Measurements from ENCODE around the gene LPO. TPM values are rescaled to one million over a fixed set of nuclear protein-coding genes. Genes with fewer than 3 reads are reported as not detected.
A peak's percentile ranks its signal among the peaks of the same experiment; 100 is the strongest.

The LPO gene
- total RNA-seq, 6 donors from 2014 or later = not detected

DNA sequence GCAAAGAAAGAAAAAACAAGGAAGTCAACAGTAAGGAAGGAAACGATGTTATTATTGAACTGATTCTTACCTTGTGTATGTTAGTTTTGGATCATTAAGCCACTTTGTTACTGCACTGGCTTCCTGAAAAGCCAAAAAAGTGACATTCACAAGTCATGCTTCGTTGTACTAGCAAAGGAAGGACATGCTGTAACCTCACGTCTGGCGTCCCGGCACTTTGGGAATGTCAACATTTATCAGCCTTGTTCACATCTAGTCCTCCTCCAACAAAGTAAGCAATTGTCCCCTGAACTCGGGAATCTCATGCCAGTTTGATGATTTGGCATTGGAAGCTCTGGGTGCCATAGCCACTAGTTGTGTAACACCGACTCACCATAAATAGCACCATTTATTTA is 18.6 kb upstream of the LPO start:
- H3K4me3 ChIP-seq = peak overlapping the region in 3 of 4 donors; percentile 74 to 79 (median 75)
- H3K27ac ChIP-seq = peak overlapping the region; percentile 74 to 89 (median 84)
- ATAC-seq (ENCODE audit: low FRiP score in 2 of 2) = no peak
- no peaks in the 10 kb centered on the region for H3K9me3 ChIP-seq
- no peak for DNase-seq
- peaks cover 9 to 14% (median 10%) of the 10 kb centered on the region in 4 donors for H3K4me1 ChIP-seq
- 29 to 35% methylated on average over 7 of the region's 7 CpGs for WGBS, 2 donors
- TF ChIP-seq EP300 (IDR thresholded peaks at IDR 0.05) = peak in 1 of 4 donors; percentile 1
- no peak for TF ChIP-seq POLR2AphosphoS5 (IDR thresholded peaks at IDR 0.05)
- H3K27me3 ChIP-seq = no peaks in the 10 kb centered on the region
- H3K36me3 ChIP-seq = peaks cover 0 to 16% (median 2%) of the 10 kb centered on the region in 4 donors

DNA sequence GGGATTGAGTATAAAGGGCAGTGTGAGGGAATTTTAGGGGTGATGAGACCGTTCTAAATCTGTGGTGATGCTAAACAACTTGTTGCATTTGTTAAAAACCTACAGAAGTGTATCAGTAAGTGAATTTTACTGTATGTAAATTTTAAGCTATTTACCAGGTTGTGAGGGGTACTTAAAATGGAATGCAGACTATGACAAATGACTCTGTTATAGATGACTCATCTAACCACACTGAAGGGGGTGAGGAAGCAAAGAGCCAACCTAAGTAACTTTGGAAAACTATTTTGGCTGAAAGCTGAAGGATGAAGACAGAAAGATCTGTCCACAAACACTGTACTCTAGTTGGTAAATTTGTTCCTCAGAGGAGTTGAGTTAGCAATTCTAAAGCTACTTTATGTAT is 14.1 kb upstream of the LPO start:
- peaks cover 5 to 8% (median 6%) of the 10 kb centered on the region in 4 donors for H3K4me1 ChIP-seq
- no peaks in the 10 kb centered on the region for H3K36me3 ChIP-seq
- H3K4me3 ChIP-seq = no peak overlapping the region
- TF ChIP-seq EP300 (IDR thresholded peaks at IDR 0.05) (no peak), POLR2AphosphoS5 (IDR thresholded peaks at IDR 0.05) (no peak)
- TF ChIP-seq, protein P1, sequence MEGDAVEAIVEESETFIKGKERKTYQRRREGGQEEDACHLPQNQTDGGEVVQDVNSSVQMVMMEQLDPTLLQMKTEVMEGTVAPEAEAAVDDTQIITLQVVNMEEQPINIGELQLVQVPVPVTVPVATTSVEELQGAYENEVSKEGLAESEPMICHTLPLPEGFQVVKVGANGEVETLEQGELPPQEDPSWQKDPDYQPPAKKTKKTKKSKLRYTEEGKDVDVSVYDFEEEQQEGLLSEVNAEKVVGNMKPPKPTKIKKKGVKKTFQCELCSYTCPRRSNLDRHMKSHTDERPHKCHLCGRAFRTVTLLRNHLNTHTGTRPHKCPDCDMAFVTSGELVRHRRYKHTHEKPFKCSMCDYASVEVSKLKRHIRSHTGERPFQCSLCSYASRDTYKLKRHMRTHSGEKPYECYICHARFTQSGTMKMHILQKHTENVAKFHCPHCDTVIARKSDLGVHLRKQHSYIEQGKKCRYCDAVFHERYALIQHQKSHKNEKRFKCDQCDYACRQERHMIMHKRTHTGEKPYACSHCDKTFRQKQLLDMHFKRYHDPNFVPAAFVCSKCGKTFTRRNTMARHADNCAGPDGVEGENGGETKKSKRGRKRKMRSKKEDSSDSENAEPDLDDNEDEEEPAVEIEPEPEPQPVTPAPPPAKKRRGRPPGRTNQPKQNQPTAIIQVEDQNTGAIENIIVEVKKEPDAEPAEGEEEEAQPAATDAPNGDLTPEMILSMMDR (IDR thresholded peaks at IDR 0.05) = no peak
- DNase-seq (no peak), ATAC-seq (ENCODE audit: low FRiP score in 2 of 2) (no peak)
- 47 to 51% methylated on average over 1 of the region's 1 CpG for WGBS, 2 donors
- H3K27me3 ChIP-seq = no peaks in the 10 kb centered on the region
- no peak overlapping the region for H3K27ac ChIP-seq
- no peaks in the 10 kb centered on the region for H3K9me3 ChIP-seq

DNA sequence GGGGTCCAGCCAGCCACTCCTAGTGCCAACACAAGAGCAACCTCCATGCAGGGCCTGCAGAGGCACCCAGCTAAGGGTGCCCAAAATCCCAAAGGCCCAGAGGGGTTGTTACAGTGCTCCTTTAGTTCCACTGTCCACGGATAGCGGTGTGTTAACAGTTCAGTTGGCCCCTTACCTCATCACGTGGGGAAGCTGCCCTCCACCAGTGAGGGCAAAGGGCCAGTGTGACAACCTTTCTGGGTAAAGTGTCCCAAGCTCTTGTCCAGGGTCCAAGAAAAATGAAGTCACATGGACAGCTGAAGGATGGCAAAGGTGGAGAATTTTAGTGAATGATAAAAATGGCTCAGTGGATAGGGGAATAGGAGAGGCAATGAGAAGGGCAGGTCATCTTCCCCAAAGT is 10.7 kb upstream of the LPO start:
- ATAC-seq (ENCODE audit: low FRiP score in 2 of 2) = no peak
- no peak for TF ChIP-seq POLR2A (IDR thresholded peaks at IDR 0.05)
- TF ChIP-seq POLR2AphosphoS5 (IDR thresholded peaks at IDR 0.05) = no peak
- TF ChIP-seq, protein P1 (IDR thresholded peaks at IDR 0.05) = no peak
- TF ChIP-seq EP300 (IDR thresholded peaks at IDR 0.05) = no peak
- Histone ChIP-seq H3K36me3 (no peaks in the 10 kb centered on the region), H3K9me3 (no peaks in the 10 kb centered on the region), H3K27ac (no peak overlapping the region), H3K4me1 (no peaks in the 10 kb centered on the region), H3K27me3 (no peaks in the 10 kb centered on the region), H3K4me3 (no peak overlapping the region)
- 83 to 90% methylated on average over 3 of the region's 3 CpGs for WGBS, 2 donors
- DNase-seq = no peak

DNA sequence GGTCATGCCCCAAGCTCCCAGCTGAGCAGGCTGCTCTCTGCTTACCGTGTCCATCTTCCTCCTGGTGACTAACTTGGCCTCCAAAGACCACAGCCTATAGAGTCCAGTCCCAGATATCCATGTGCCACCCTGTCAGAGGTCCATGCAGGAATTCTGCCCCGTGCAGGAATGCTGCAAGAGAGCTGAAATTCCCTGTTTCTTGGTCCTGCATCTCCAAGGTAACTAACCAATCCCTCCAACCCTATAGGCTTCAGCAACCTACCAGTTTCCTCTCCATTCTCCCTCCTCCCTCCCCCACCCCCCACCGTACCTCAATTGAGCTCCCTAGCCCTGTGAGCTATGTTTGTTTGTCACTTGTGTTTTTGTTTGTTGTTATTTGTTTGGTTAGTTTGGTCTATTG is 9.7 kb upstream of the LPO start:
- no peak for ATAC-seq (ENCODE audit: low FRiP score in 2 of 2)
- no peak for TF ChIP-seq EP300 (IDR thresholded peaks at IDR 0.05)
- no peak for TF ChIP-seq POLR2A (IDR thresholded peaks at IDR 0.05)
- TF ChIP-seq POLR2AphosphoS5 (IDR thresholded peaks at IDR 0.05) = no peak
- no peak overlapping the region for H3K4me3 ChIP-seq
- H3K4me1 ChIP-seq = no peaks in the 10 kb centered on the region
- DNase-seq = no peak
- no peak overlapping the region for H3K27ac ChIP-seq
- H3K9me3 ChIP-seq = no peaks in the 10 kb centered on the region
- WGBS, 2 donors = 27 to 43% methylated on average over 3 of the region's 3 CpGs
- H3K27me3 ChIP-seq = no peaks in the 10 kb centered on the region
- no peaks in the 10 kb centered on the region for H3K36me3 ChIP-seq

DNA sequence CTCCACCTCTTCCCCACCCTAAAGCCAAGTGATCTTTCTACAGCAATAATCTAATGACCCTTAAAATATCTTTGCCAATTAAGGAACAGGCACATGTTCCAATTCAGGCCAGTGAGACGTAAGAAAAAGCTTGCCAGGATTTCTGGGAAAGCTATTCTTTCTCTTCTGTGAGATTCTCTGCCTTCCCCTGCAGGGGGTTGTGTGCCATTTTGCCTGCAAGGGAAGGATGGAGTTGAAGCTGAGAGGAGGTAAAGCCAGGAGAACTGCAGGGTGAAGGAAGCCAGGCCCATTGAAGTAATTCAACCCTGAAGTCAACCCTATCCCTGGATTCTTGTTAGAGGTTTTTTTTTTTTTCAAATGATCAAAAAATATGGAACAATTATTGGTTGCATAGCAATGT is 9.0 kb upstream of the LPO start:
- H3K27ac ChIP-seq = no peak overlapping the region
- no peak for DNase-seq
- H3K27me3 ChIP-seq = no peaks in the 10 kb centered on the region
- no peak for TF ChIP-seq EP300 (IDR thresholded peaks at IDR 0.05)
- TF ChIP-seq, protein P1 (IDR thresholded peaks at IDR 0.05) = no peak
- TF ChIP-seq POLR2A (IDR thresholded peaks at IDR 0.05) = no peak
- no peak for TF ChIP-seq POLR2AphosphoS5 (IDR thresholded peaks at IDR 0.05)
- no peak for ATAC-seq (ENCODE audit: low FRiP score in 2 of 2)
- H3K36me3 ChIP-seq = no peaks in the 10 kb centered on the region
- H3K4me1 ChIP-seq = no peaks in the 10 kb centered on the region
- no peak overlapping the region for H3K4me3 ChIP-seq
- 63 to 86% methylated on average over 1 of the region's 1 CpG for WGBS, 2 donors
- H3K9me3 ChIP-seq = no peaks in the 10 kb centered on the region

DNA sequence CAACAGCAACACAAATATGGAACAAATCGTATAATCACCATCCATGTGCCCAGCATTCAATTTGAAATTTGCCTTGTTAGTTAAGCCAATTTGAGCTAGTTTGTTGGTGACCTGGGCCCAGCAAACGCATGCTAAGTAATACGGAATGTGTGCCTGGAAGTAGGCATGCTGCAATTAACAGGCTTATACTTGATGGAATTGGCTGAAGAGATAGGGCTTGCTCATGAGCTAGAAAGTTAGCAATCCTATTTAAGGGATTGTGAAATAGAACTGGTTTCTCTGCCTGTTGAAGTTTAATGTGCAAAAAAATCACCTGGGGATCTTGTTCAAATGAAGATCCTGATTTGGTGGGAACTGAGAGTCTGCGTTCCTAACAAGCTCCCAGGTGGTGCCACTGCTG is 8.5 kb upstream of the LPO start:
- TF ChIP-seq POLR2AphosphoS5 (IDR thresholded peaks at IDR 0.05) (no peak), POLR2A (IDR thresholded peaks at IDR 0.05) (no peak), EP300 (IDR thresholded peaks at IDR 0.05) (no peak)
- TF ChIP-seq, protein P1 (IDR thresholded peaks at IDR 0.05) = no peak
- Histone ChIP-seq H3K27me3 (no peaks in the 10 kb centered on the region), H3K4me3 (no peak overlapping the region), H3K9me3 (no peaks in the 10 kb centered on the region), H3K36me3 (no peaks in the 10 kb centered on the region), H3K27ac (no peak overlapping the region), H3K4me1 (no peaks in the 10 kb centered on the region)
- no peak for ATAC-seq (ENCODE audit: low FRiP score in 2 of 2)
- 94 to 97% methylated on average over 4 of the region's 4 CpGs for WGBS, 2 donors
- no peak for DNase-seq
